22Rv1 (cell line): ENCODE results near the gene ELMO3.

Experiments
- ZFX ChIP-seq: fragments of 450-650 bp; IDR thresholded peaks from 2 replicates; pipeline ENCODE4 v1.6.1; 2017; ENCODE audit warnings: antibody characterized with exemption, borderline replicate concordance
- TF ChIP-seq, protein P1 (sequence below): fragments of 450-650 bp; IDR thresholded peaks from 2 replicates; pipeline ENCODE4 v1.5.1; 2017; ENCODE audit warnings: mild to moderate bottlenecking

GRCh38 chr16:67223992-67224391 is 25.1 kb downstream of the ELMO3 start:
- TF ChIP-seq, protein P1, sequence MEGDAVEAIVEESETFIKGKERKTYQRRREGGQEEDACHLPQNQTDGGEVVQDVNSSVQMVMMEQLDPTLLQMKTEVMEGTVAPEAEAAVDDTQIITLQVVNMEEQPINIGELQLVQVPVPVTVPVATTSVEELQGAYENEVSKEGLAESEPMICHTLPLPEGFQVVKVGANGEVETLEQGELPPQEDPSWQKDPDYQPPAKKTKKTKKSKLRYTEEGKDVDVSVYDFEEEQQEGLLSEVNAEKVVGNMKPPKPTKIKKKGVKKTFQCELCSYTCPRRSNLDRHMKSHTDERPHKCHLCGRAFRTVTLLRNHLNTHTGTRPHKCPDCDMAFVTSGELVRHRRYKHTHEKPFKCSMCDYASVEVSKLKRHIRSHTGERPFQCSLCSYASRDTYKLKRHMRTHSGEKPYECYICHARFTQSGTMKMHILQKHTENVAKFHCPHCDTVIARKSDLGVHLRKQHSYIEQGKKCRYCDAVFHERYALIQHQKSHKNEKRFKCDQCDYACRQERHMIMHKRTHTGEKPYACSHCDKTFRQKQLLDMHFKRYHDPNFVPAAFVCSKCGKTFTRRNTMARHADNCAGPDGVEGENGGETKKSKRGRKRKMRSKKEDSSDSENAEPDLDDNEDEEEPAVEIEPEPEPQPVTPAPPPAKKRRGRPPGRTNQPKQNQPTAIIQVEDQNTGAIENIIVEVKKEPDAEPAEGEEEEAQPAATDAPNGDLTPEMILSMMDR = no peak
- TF ChIP-seq ZFX = no peak
